NCI-H82 (cell line): ENCODE data around the gene DOLPP1.

ENCODE experiments used
- DNase-seq: peaks from one replicate; lab custom pipeline; 2025; lab: John Stamatoyannopoulos, UW

DOLPP1 gene

DNA sequence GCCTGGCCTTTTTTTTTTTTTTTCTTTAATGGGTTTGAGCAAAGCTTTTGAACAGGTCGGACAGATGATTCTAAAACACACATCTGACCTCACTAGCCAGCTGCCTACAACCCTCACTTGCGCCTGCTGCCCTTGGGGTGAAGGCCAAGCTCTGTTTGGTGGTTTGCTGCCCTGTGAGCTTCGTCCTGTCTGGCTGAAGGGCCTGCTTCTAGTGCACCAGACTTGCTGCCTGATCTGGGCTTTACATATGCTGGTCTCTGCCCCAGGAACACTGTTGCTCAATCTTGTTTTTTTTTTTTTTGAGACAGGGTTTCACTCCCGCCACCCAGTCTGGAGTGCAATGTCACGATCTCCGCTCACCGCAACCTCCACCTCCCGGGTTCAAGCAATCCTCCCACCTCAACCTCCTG, 16.4 kb upstream of the DOLPP1 start:
- DNase-seq: no peak

DNA sequence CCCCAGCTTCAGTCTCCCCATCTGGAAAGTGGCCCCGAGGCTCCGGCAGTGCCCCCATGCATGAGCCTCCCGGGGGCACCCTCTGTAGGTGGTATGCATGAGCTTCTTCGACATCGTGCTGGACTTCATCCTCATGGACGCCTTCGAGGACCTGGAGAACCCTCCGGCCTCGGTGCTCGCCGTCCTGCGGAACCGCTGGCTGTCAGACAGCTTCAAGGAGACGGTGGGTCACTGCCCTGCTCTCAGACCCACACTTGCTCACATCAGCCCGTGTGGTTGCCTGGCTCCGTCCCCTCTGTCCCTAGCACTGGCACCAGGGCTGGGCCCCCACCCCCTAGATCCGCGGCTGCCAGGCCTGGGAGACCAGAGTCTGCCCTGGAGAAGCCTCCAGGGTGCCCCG, 12.8 kb upstream of the DOLPP1 start:
- DNase-seq: no peak

DNA sequence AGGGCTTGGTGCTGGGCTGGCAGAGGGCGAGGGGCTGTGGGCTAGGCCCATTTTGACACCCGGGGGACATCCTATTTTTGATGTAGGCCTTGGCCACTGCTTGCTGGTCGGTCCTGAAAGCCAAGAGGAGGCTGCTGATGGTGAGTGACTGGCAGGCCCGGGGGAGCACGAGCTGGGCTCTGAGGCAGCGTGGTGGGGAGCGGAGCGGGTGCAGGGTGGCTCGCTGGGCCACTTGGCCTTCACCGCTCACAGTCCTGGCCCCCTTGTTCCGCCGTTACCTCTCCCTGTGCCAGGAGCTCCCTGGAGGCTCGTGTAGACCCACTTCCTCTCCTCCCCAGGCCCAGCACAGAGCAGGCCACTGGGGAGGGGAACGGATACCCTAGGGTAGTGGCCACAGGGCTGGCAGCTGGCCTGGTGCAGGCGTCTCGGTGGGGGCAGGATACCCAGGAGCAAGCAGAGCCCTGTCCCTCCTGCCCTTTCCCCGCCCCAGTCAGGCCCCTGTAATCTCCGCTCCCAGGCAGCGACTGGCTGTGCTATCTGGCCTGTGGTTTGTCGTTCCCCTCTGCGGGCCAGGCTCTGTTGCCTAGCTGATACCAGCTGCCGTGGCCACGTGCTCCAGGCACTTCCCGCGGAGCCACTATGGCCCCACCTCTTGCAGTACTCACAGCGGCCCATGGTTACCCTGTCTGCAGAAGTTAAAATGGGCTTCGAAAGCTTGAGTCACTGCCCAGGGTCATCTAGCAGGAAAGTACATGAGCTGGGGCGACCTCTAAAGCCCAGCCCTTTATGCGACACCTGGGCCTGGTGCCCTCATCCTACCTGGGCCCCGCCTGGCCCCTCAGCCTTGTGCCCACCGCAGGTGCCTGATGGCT, 11.7 kb upstream of the DOLPP1 start:
- peak; percentile 63 for DNase-seq

DNA sequence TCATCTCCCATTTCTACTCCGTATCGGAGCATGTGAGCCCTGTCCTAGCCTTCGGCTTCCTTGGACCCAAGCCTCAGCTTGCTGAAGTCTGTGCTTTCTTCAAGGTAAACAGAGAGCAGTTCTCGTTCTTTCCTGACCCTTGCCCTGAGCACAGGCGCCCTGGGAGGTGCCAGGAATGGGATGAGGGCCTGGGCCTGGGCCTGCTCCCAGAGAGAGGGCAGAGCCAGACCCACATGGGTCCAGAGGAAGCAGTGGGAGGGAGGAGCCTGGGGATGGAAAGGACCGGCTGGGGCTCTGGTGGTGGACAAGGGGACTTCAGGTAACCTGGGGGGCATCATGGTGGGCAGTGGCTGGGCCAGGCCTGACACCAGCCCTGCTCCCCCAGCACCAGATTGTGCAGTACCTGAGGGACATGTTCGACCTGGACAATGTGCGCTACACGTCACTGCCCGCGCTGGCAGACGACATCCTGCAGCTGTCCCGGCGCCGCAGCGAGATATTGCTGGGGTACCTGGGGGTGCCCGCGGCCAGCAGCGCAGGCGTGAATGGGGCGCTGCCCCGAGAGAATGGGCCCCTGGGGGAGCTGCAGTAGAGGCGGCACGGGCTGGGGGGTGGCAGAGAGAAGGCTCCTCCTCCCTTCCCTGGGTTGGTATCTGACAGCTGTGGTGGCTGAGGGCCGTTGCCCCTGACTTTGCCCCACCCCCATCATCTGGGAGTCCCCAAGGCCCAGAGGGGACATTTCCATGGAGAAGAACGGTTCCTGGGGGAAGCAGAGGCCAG, 10.9 kb upstream of the DOLPP1 start:
- DNase-seq: no peak

DNA sequence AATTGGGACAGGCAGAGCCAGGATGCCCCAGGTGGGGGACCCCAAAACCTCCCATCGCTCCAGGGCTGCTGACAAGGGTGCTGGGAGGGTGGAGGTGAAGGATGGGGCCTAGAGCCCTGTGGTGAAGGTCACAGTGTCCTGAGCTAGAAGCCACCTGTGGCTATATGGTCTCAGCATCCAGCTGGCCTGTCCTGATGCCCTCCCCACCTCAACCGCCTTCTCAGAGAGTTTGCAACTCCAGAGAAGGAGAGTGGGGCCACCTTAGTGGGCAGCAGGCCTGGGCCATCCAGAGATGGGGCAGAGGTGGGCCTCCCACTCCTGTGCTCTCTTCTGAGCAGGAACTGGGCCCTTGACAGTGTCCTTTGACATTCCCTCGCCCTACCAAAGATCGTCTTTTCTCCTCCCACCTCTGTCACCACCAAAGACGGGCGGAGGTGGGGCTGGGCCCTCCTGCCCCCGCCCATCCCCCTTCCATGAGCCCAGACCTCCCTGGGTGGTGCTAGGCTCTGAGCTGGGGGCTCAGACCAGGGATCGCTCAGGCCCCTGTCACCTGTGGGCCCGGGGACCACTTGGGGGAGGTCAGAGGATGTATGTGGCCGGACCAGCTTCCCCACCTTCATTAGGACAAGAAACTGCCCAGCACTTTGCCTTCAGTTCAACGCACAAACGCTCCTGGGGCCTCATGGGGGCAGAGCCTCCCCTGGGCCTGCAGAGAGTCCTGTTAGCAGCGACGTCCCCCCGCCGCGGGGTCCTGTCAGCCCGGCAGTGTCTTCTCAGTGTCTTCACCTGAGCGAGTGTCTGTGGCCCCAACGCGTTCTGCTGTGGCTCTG, 10.0 kb upstream of the DOLPP1 start:
- DNase-seq: no peak

DNA sequence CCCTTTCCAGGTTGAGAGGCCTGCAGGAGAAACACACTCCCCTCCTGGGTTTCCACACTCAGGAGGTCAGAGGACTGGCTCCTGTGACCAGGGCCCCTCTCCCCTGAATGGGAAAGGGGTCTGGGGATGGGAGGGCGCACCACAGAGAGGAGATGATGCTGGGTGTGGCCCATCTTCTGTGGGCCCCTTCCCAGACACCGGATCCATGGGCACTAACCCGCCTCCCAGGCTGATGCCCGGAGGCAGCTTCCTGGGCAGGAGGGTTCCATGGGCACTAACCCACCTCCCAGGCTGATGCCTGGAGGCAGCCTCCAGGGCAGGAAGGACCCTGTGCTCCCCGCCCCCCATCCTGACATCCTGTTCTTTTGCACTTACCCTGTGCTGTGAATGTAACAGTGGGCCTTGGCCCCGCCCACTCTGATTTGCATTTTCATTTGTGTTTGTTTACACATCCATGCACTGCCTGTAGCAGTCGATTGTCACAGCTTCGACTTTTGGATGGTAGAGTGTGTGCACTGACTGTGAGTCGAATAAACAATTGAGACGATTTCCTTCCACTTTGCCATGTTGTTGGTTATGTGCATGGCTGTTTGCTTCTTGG, 9.3 kb upstream of the DOLPP1 start:
- DNase-seq: no peak

DNA sequence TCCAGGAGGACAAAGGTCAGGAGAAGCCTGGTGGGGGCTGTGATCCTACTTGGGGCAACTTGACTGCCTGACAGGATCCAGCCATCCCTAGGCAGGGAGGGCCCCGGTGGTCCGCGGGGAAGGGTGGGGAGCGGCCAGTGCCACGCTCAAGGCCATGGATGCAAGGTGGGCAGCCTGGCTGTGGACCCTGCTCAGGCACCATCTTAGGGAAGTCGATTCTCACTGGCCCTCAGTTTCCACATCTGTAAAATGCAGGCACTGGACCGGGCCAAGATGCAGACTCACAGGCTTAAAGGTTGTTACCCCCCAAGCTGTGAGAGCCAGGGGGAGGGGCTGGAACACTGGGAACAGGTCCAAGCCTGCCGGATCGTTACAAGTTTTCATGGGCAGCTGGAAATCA, 8.7 kb upstream of the DOLPP1 start:
- DNase-seq: no peak

DNA sequence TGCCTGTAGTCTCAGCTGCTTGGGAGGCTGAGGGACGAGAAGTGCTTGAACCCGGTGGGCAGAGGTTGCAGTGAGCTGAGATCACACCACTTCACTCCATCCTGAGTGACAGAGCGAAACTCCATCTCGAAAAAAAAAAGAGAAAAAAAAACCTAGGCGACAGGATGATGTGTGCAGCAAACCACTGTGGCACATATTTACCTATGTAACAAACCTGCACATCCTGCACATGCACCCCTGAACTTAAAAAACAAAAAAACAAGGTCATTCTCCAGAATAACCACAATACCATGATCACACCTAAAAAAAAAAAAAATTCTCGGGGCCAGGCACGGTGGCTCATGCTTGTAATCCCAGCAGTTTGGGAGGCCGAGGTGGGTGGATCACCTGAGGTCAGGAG, 7.5 kb upstream of the DOLPP1 start:
- no peak for DNase-seq

DNA sequence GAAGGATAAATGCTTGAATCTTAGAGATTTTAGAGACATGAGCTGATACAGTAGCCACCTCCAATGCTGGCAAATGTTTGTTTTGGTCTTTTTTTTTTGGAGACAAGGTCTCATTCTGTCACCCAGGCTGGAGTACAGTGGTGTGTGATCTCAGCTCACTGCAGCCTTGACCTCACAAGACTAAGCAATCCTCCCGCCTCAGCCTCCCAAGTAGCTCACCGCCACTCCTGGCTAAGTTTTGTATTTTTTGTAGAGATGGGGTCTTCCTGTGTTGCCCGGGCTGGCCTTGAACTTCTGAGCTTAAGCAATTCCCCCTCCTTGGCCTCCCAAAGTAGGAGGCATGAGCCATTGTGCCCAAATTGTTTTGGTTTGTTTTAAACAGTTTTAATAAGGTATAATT, 6.8 kb upstream of the DOLPP1 start:
- no peak for DNase-seq

DNA sequence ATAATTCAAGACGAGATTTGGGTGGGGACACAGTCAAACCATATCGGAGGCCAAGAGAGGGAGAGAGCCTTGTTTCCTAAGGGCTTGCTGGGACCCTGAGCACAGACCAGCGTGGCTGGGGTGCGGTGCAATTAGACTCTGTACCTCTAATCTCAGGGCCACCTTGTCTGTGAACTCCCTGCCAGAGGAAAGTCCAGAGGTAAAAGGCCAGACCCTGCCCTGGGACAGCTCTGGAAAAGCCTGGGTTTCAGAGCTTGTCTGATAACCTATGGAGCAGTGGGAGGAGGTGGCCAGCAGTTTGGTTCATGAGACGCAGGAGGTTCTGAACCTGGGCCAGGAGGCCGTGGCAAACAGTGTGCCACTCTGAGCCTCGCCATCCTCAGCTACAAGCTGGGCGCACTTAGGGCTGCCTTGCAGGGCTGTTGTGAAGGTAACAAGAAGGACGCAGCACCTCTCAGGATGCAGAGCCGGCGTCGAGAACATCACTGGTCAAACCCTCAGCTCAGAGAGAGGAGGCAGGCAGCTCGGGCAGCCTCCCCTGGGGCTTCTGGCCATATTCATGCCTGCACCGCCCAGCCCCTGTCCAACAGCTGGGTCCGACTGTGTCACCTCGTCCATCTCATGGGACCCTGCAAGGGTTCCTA, 4.8 kb upstream of the DOLPP1 start:
- no peak for DNase-seq

DNA sequence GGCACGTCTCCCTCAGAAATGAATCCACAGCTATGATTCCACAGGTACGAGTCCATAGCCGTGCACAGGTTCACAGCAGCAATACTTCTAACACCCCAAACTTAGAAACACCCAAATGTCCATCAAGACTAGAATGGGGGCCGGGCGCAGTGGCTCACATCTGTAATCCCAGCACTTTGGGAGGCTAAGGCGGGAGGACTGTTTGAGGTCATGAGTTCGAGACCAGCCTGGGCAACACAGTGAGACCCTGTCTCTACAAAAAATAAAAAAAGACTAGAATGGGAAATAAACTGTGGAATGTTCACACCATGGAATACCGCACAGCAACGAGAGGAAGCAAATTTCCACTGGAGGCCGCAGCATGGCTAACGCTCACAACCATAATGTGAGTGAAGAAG, 4.3 kb upstream of the DOLPP1 start:
- no peak for DNase-seq

DNA sequence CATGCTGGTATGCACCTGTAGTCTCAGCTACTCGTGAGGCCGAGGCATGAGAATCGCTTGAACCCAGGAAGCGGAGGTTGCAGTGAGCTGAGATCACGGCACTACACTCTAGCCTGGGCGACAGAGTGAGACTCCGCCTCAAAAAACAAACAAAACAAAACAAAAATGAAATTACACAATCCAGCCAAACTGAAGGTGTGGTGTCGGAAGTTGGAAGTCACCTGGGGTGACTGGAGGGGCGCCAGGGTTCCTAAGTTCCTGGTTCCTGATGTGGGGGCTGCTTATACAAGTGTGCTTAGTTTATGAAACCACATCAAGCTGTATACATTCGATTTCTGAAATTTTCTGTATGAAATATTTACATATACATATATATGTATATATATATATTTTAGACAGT, 3.7 kb upstream of the DOLPP1 start:
- DNase-seq: no peak

DNA sequence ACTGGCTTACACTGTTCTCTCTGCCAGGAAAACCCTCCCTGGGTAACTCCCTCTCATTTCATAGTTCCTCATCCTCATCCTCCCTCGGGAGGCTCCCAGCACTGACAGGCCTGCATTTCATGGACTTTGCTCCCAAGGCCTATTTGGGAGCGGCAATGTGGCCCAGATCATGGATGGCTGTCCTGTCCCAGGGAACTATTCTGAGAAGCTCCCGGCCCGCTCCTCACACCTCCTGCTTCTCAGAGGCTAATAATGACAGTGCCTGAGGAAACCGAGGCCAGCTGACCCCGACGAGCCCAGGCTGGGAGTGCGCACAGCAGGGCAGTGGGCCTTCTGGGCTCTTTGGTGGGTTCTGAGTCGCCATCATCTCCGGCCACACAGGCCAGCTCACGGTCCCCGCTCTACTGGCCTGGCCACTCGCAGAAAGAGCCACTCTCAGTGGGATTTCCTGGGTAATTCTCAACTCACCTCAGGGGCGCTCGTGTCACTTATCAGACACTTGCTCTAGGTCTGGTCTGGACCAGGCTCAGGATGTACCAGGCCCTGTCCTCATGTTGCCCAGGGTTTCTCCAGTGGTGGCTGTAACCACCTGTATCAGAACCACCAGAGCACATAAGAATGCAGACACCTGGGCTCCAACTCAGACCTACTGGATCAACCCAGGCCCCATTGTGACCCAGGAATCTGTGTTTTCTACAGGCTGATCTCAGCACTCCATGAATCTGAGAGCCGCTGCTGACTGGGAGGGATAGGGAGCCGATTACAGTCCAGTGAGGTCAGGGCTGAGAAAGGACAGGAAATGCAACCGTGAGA, 2.0 kb upstream of the DOLPP1 start:
- no peak for DNase-seq

DNA sequence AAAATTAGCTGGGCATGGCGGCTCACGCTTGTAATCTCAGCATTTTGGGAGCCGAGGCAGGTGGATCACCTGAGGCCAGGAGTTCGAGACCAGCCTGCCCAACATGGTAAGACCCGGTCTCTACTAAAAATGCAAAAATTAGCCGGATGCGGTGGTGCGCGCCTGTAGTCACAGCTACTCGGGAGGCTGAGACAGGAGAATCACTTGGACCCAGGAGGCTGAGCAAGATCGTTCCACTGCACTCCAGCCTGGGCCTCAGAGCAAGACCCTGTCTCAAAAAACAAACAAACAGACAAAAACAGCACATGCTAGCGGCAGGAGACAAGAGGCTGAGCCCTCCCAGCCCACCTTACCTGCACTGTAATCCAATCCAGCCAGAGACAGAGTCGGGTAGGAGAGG, 1.1 kb upstream of the DOLPP1 start:
- no peak for DNase-seq

DNA sequence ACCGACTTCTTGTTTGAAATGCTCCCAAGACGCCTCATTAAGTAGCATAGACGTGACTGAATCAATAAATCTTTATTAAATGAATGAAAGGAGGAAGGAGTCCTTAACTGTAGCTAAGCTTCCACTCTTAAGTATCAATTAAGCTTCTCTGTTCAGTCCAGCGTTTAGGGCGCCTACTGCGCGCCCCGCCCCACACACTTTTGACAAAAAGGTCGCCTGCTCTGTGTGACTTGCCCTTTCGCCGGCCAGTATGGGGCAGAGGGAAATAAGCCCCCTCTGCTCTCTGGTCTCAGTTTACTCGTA, 662 bp upstream of the DOLPP1 start:
- DNase-seq: peak; percentile 59

DNA sequence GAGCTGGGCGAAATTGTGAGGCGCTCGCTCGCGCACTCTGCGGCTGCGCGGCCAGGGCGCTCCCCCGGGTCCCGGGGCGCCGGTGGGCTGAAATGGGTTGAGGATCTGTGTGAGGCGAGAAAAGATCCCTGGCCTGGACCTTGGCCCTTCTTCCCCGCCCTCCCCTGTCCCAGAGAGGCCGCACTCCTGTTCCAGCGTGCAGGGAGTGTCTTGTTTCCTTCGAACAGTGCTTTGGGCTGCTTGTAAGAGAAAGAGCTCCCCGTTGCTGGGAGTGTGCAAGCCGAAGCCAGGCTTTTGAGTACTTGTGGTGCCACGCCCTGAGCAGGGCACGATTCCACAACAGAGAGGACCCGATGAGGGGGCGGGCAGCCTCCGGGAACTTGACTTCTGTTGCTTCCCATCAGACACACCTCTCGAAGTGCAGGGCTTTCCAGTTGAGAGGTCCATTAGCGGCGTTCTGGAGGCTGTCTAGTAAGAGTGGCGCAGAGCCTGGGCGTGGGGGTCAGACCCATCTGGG, 535 bp downstream of the DOLPP1 start:
- peak; percentile 50 for DNase-seq

DNA sequence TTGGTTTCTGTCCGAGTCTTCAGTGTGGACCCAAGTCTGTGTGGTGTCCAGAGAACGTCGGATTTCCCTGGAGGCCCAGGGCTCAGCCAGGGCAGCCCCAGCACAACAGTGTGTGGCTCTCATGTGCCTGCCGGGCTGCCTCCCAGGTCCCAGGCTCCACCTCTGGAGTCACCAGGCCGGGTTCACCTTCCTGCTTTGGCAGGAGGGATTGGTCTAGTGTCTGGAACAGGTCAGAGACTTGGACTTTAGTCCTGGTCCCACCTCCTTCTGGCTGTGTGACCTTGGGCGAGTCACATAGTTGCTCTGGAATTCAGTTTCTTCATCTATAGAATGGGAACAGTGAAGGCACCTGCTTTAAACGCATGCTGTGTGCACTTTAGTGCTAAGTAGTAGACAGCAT, 3.2 kb downstream of the DOLPP1 start:
- DNase-seq: no peak

DNA sequence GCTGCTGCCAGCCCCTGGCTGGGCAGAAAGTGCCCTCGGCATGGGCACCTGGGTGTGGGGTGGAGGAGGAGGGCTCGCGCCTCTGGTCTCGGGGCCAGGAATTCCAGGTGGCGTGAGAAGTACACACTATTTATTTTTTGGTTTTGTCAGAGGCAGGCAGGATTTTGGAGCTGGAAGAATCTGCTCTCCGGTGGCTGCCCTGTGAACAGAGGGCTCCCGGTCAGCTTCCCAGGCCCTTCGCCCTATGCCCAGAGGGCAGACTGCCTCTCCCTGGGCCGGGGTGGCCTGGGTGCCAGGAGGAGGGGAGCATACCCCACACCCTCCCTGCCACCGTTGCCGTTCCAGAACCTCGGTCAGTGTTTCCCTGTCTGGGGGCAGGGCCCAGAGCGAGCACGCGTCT, 8.3 kb downstream of the DOLPP1 start:
- no peak for DNase-seq

DNA sequence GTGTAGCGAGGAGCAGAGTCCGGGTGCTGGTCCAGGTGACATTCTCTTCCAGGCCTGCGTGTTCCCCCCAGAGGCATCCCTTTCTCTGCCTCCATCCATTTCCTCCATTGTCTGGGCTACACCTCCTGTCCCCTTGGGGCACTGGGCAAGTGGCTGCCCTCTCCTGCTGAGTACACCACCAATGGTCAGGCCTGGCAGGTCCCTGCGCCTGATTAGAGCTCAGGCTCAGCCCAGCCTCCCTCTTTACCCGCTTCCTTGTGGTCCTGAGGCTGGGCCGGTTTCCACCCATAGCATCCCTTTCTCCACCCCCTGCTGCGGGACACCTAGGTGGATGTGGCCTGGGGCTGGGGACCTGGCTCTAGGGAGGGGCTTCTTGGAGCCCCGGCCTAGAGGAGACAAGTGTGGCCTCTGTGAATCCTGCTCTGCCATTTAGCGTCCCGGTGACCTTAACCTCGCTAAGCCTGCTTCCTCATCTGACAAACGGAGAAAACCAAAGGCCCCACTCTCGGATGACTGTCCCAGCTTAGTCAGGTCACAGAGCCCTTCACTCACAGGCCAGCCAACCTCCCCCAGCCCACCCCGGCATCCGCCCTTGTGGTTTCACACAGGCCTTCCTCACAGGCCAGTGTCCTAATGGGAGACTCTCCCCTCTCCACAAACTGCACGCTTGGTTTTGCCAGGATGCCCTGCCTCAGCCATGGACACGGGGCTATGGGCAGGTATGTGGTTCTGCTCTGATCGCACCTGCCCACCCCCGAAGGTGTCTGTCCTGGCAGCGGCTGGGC, 12.9 kb downstream of the DOLPP1 start:
- no peak for DNase-seq
